ES-I3 (cell line): ENCODE results near the gene USP6NL.

ENCODE experiments used
- H3K36me3 ChIP-seq: 2 replicates; pipeline ENCODE4 v1.6.1; 2013; ENCODE audit warnings: mild to moderate bottlenecking, low read length, control low read depth, moderate library complexity; ENCODE audit not compliant: insufficient read depth
- H3K4me1 ChIP-seq: 2 replicates; pipeline ENCODE4 v1.6.1; 2013; ENCODE audit warnings: mild to moderate bottlenecking, control low read depth, low read length; ENCODE audit not compliant: insufficient read depth
- H3K9ac ChIP-seq: 2 replicates; pipeline ENCODE4 v1.6.1; 2013; ENCODE audit warnings: low read depth, mild to moderate bottlenecking, low read length, moderate library complexity
- H3K9me3 ChIP-seq: 2 replicates; pipeline ENCODE4 v1.6.1; 2013; ENCODE audit warnings: mild to moderate bottlenecking, low read length, moderate library complexity; ENCODE audit not compliant: control insufficient read depth, insufficient read depth

USP6NL gene

DNA sequence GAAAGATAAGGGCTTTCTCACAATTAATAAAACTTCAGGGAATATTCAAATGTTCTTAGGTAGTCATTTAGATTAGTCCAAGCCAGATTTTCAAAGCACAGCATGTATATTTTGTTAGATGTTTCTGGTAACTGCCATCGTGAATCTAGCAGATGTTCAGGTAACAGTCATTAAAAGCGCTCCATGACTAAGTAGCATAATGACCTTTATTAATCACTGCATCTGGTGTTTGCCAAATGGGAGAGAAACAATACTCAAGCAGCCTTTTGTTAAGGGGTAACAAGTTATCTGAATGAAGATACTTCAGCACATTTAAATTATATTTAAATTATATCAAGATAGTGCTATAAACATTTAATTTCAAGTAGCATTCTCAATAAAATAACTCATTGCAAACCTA is 47.5 kb downstream of the USP6NL start:
- no peak overlapping the region for H3K9ac ChIP-seq
- no peaks in the 10 kb centered on the region; the same call in 1 of the 2 replicates for H3K4me1 ChIP-seq
- 0 out of 2 replicates have a peak, but pooled peaks cover 2% of the 10 kb centered on the region for H3K36me3 ChIP-seq
- H3K9me3 ChIP-seq = no peaks in the 10 kb centered on the region

DNA sequence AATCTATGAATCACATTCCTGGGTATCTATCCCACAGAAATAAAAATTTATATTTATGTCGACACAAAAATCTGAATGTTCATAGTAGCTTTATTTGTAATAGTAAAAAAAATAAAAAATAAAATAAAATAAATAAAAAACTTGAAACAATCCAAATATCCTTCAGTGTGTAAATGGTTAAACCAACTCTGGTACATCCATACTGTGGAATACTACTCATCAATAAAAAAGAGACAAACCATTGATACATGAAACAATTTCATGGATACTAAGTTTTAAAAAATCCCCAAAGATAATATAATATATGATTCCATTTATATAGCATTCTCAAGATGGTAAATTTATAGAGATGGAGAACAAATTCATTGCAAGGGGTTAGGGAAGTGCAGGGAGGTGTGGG is 48.6 kb downstream of the USP6NL start:
- Histone ChIP-seq H3K4me1 (no peaks in the 10 kb centered on the region; the same call in 1 of the 2 replicates), H3K36me3 (no peaks in the 10 kb centered on the region), H3K9me3 (no peaks in the 10 kb centered on the region), H3K9ac (no peak overlapping the region)

DNA sequence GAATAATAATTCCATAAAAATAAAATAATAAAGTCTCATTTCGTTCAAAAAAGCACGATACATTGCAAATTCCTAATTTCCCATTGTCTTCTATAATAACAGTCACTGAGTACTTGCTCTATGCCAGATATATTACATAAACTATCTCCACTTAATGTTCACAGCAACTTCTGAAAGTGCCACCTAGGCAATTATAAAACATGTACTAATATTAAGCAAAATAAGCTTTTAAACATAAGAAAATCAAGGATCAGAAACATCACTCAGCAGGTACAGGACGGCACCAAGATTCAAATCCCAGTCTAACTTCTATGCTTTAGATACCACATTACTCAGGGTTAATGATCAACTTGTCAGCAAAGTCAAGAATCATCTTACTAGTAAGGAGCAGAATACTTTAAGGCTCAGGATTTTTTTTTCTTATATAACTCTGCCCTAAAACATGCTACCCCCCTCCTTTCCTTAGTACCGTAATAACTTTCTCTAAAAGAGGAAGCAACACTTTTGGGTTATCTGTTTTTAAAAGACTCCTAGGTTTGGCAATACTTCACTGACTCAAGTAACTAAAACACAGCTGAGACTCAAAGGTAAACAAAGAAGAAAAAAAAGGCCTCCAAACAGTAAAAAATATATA is 51.3 kb downstream of the USP6NL start:
- Histone ChIP-seq H3K36me3 (no peaks in the 10 kb centered on the region), H3K9ac (no peak overlapping the region), H3K9me3 (peaks cover 4% of the 10 kb centered on the region; the same call in 1 of the 2 replicates), H3K4me1 (no peaks in the 10 kb centered on the region; the same call in 1 of the 2 replicates)

DNA sequence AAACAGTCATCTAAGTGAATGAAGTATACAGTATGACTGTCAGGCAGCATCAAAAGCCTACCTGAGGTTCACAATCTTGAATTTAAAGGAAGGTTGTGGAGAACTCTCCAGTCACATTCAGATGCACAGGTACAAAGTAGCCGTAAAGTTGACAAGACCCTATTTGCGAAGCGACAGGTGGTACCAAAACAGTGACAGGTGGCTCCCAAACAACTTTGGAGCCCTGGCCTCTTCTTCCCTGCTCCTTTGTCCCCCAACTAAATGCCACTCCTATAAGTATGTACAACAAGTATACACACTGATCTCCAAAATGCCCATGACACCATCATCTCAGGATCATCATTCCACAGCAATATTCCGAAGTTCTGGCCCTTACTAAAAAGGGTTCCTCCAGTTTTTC is 53.5 kb downstream of the USP6NL start:
- Histone ChIP-seq H3K36me3 (no peaks in the 10 kb centered on the region), H3K4me1 (no peaks in the 10 kb centered on the region), H3K9me3 (peaks cover 4% of the 10 kb centered on the region; the same call in 1 of the 2 replicates), H3K9ac (no peak overlapping the region)

DNA sequence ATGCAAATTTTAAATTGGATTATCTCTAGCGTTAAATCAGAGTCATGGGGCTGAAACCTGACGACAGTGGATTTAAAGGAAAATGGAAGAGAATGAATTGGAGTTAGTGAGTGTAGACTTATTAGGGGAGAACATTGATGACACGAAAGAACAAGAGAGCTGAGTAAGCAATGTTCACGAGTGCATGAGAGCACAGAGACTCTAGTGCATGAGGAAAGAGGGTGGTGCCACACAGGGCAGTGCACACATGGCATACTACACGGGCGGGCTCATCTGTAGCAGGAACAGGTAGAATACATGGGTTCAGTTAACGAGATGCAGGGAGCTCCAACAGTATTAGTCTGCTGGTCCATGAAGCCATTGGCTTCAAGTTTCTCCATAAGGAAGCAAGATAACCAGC is 53.9 kb downstream of the USP6NL start:
- H3K9me3 ChIP-seq = peaks cover 4% of the 10 kb centered on the region; the same call in 1 of the 2 replicates
- no peak overlapping the region for H3K9ac ChIP-seq
- no peaks in the 10 kb centered on the region for H3K36me3 ChIP-seq
- peaks cover 2% of the 10 kb centered on the region; the same call in 1 of the 2 replicates for H3K4me1 ChIP-seq

DNA sequence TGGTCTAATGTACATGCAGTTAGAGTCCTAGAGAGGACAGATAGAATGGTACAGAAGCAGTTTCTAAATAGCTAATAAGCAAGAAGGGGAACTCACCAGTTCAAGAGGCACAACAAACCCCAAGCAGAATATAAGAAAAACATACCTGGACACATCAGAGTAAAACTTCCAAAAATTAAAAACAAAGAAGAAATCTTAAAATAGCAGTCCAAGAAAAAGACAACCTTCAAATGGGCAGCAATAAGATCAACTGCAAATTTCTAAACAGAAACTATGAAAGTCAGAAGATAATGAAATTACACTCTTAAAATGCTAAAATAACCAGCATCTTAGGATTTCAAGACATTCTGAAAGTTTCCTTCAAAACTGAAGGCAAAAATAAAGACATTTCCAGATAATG is 55.9 kb downstream of the USP6NL start:
- Histone ChIP-seq H3K9me3 (peaks cover 4% of the 10 kb centered on the region; the same call in 1 of the 2 replicates), H3K4me1 (peaks cover 16% of the 10 kb centered on the region; the same call in 1 of the 2 replicates), H3K9ac (no peak overlapping the region), H3K36me3 (no peaks in the 10 kb centered on the region)

DNA sequence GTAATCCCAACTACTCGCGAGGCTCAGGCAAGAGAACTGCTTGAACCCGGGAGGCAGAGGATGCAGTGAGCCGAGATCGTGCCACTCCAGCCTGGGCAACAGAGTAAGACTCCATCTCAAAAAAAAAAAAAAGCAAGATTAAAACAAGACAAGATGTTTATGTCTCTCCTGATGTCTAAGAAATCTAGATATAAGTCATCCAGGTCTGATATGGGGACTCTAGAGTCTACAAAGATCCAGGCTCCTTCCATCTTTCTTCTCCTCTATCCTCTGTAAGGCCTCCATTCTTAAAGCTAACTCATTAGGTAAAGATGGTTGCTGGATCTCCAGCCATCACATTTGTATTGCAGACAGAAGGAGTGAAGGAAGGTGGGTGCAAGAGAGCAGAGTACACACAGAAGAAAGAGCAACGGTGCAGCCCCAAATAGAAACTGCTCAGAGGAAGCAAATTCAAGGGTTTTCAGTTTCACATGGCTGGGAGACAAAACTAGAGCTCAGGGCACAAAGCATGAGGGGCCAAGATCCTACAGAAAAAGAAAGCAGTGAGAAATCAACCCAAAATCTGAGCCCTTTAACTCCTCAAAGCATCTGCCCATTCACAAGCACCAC is 57.6 kb downstream of the USP6NL start:
- no peak overlapping the region for H3K9ac ChIP-seq
- H3K9me3 ChIP-seq = peaks cover 4% of the 10 kb centered on the region; the same call in 1 of the 2 replicates
- H3K4me1 ChIP-seq = peaks cover 16% of the 10 kb centered on the region; the same call in 1 of the 2 replicates
- H3K36me3 ChIP-seq = no peaks in the 10 kb centered on the region

DNA sequence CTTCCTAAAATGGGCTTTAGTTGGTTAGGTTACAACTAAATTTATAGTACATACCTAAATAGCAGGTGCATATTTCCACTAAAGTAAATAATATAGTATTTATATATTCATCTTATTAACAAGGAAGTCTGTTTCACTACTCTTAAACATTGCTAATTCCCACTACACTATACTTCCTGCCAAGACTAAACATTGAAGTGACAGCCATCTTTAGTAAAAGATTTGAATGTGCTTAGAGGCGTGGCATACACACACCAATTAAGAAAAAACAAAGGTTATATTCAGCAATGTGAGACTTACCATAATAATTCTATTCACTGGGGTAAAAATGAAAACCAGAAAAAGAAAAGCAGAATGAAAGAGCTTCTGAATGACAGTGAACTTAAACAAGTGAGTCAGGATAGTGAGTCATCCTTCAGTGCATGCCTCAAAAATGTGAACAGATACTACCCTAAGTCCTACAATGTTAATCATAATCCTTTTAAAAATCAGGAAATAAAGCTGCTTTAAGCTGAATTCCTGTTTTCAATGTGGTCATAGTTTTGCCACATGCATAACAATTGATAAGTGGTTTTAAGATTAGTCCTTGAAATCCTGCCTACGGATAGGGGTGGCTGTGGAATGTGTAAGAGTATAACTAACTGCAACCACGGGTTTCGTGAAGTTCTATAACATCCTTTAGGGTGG is 59.4 kb downstream of the USP6NL start:
- Histone ChIP-seq H3K36me3 (no peaks in the 10 kb centered on the region), H3K9ac (no peak overlapping the region), H3K4me1 (peaks cover 16% of the 10 kb centered on the region; the same call in 1 of the 2 replicates), H3K9me3 (peaks cover 4% of the 10 kb centered on the region; the same call in 1 of the 2 replicates)

DNA sequence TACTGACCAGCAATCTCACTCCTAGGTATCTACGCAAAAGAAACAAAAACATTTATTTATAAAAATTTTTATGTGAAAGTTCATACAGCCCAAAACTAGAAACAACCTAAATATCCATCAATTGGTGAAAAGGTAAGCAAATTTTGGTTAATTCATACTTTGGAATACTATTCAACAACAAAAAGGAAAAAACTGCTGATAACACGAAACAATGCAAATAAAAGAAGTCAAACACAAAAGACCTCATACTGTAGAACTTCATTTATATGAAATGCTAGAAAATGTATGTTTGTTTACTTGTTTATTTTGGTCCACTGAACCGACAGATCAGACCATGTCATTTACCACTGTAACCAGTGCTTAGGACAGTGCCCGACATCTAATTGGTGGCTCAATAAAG is 60.3 kb downstream of the USP6NL start:
- no peak overlapping the region for H3K9ac ChIP-seq
- no peaks in the 10 kb centered on the region for H3K36me3 ChIP-seq
- H3K4me1 ChIP-seq = peaks cover 16% of the 10 kb centered on the region; the same call in 1 of the 2 replicates
- no peaks in the 10 kb centered on the region for H3K9me3 ChIP-seq

DNA sequence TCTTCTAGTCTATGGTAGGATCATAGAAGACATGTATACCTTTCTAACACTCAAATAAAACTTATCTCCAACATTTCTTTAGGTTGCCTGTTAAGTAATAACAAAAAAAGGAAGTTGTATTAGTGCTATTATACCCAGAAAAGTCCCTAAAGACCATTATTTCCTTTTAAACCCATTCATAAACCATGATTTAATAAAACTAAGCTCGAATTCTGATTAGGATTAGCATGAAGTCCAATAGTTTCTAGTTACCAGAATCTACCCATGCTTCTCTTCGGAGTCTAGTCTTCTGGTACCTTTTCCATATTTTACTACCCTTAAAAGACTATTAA is 62.7 kb downstream of the USP6NL start:
- Histone ChIP-seq H3K9me3 (no peaks in the 10 kb centered on the region), H3K4me1 (peaks cover 16% of the 10 kb centered on the region; the same call in 1 of the 2 replicates), H3K36me3 (no peaks in the 10 kb centered on the region), H3K9ac (no peak overlapping the region)

DNA sequence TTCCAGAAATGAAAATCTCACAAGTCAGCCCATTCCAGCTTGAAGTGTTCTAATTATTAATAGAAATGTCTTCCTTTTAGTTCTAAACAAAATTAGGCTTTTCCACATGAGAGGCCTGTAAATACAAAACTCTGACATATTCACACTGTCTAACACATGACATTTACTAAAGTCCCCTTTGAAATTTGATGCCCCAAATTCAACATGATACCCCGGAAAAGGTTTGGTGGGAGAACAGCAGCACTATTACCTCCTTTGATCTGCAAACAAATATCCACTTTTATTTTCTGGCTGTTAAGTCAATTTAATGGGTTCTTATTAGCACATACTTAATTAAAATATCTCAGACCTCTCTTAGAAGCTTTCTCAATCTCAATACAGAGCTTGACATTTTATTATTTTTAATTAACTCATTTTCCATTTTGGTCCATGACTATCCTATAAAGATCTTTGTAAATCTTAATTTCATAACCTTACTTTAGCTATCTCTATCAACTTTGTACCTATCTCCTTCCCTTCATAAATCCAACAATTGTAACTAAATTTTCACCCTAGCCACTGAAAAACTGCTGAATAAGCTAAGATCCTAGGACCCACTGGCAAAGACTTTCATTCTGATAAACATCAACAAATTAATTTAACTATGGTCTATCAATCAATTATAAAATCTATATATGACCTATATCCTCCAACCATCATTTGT is 63.2 kb downstream of the USP6NL start:
- H3K4me1 ChIP-seq = peaks cover 16% of the 10 kb centered on the region; the same call in 1 of the 2 replicates
- H3K36me3 ChIP-seq = no peaks in the 10 kb centered on the region
- H3K9me3 ChIP-seq = no peaks in the 10 kb centered on the region
- no peak overlapping the region for H3K9ac ChIP-seq

DNA sequence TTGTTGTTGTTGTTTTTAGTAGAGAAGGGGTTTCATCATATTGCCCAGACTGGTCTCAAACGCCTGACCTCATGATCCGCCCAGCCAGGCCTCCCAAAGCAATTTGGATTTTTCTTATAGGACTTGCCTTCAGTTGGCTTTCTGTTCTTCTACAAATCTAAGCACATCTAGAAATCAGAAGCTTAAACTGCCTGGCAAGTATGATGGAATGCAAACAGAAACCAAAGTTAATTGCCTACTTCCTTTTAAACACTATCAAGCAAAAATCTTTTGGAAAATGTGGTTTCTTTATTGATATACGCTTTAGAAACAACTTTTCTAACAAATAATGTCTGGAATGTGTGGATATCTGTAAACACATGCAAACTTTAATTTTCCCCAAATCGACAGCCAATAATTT is 64.9 kb downstream of the USP6NL start:
- peaks cover 4% of the 10 kb centered on the region; the same call in 1 of the 2 replicates for H3K4me1 ChIP-seq
- no peak overlapping the region for H3K9ac ChIP-seq
- no peaks in the 10 kb centered on the region for H3K36me3 ChIP-seq
- H3K9me3 ChIP-seq = no peaks in the 10 kb centered on the region

DNA sequence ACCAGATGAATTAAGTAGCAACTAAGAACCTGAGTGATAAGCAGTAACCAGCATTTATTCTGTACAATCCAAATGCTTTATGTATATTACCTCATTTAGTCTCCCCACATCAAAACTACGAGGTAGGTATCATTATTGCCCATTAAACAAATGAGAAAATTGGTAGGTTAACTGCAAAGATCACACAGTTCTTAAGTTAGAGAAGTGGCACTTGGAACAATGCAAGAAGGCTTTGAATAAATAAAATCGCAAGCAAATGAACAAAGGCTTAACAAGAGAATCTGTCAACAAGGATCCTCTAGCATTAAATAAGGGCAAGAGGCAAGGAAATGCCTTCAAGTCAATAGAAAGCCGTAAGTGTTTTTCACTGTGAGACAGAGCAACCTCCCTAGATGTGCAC is 70.2 kb downstream of the USP6NL start:
- H3K9me3 ChIP-seq = no peaks in the 10 kb centered on the region
- H3K9ac ChIP-seq = no peak overlapping the region
- H3K36me3 ChIP-seq = no peaks in the 10 kb centered on the region
- peaks cover 7% of the 10 kb centered on the region; the same call in 1 of the 2 replicates for H3K4me1 ChIP-seq

DNA sequence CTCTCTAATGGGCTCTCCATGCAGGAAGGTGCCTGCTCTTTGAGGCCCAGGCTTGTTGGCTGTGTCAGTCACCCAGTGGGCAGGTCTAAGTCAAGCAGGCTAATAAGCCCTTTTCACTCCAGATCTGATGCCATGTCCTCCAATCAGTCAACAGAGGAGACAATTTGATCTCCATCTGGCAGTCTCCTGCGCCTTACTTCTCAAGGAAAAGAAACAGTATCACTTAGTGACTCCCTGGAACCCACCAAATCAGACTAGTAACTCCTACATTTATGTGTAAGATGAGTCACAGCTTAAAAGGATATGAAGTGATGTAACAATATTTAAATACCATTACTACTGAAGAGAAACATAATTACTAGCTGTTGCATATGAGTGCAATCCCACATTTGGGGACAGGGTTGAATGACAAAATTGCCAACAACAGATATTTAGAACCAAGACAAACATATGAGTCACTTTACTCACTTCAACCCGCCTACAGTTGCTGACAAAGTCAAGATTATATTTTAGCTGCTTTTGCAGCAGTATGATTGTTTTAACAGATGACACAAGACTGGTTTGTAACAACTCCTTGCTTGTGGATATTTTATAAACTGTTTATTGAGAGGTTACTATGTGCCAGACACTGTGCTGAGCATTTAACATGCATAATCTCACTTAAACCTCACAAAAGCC is 72.1 kb downstream of the USP6NL start:
- H3K9me3 ChIP-seq = no peaks in the 10 kb centered on the region
- no peaks in the 10 kb centered on the region for H3K36me3 ChIP-seq
- no peak overlapping the region for H3K9ac ChIP-seq
- H3K4me1 ChIP-seq = peaks cover 7% of the 10 kb centered on the region; the same call in 1 of the 2 replicates
